ENCODE data around the gene FAM20C.

GRCh38 chr7:179209-179681, 13.1 kb upstream of the FAM20C start:
- TF ChIP-seq CTCF (conservative IDR thresholded peaks at IDR 0.05; ENCODE audit: low read length) (no peak), EZH2phosphoT487 (IDR thresholded peaks at IDR 0.05; ENCODE audit: borderline replicate concordance, low read depth, low read length) (no peak)
